MV-4-11 (cell line): Measurements from ENCODE around the gene ASPA.

ENCODE experiments used
- DNase-seq: peaks from one replicate; lab custom pipeline; 2025; lab: John Stamatoyannopoulos, UW

Gene ASPA

GRCh38 chr17:3534881-3535252 lies 59.1 kb downstream of the ASPA start:
- DNase-seq = peak; percentile 29

- DNase-seq = peak; percentile 70
Measured at GRCh38 chr17:3535253-3535995, 59.6 kb downstream of the ASPA start.

DNA sequence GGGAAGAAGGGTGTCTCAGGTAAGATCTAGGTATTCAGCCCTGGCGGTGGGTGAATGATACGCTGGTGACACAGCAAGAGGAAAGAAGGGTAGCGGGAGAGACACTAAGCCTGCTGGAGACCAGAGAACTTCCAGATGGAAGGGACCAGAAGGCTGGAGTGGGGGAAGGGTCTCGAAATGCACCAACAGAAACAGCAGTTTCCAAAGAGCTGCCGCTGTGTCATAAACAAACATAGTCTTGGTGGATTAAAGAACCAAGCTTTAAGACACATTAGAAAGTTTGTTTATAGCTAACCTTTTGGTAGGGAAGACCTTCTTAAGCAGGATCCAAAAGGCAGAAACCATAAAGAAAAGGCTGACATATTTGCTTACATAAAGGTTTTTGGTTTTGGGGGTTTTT lies 60.9 kb downstream of the ASPA start:
- DNase-seq = no peak

- peak; percentile 17 for DNase-seq
Measured at GRCh38 chr17:3539881-3540540, 64.2 kb downstream of the ASPA start.

DNA sequence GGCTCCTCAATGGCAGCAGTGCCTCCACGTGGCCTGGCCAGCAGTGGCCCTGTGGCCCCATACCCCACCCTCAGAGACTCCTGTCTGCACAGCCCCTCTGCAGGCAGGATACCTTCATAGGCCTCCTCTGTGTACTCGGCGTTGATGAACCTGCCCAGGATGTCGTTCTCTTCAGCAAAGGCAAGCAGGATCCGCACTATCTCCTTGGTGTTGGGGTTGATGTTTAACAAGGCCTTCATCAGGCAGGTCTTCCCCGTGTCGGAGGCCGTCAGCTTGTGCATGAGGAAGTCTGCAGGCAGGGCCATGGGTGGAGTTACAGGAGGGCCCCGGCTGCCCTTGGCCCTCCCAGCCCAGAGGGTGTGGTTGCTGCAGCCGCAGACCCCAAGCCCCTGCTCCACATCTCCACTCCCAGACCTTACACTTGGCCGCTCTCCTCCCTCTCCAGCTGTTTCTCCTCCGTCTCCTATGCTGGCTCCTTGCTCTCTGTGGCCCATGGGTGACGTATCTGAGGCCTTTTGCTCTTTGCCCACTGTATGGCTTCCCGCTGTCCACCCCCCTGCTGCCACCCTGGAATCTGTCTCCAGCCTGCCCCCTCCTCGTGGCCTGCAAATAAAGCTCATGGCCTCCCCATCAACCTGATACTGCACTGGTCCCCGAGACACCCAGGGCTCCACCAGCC lies 66.8 kb downstream of the ASPA start:
- DNase-seq = no peak

DNA sequence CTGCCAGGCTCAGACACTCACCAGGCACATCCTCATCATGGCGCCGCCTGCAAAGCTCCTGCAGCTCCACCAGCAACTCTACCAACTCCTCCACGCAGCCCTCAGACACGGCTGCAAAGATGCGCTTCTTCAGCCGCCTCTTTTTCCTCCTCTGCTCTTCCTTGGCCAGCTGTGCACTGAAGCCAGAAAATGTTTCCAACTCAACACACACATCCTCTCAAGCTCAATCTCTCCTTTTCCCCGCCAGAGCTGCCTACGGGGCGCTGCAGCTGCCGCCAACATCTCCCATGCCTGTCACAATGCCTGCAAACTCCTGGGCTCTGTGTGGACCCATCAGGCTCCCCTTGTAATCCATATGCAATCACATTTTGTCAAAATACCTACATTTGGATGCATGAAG lies 67.7 kb downstream of the ASPA start:
- DNase-seq = no peak

DNA sequence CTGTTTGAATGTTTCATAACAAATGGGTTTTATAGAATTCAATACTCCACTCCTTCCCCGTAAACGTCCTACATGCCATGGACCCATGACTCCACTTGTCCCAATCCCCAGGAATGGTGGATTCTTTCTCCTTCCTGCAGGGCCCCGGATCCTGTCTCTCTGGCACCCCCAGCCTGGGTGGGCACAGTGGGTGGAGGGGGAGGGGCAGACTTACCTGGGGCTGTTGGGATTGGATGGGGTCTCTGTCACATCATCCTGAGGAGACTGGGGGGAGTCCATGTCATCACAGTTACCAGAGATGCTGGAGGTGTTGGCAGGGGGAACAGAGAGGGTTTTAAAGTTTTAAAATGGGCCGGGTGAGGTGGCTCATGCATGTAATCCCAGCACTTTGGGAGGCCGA lies 68.6 kb downstream of the ASPA start:
- no peak for DNase-seq

DNA sequence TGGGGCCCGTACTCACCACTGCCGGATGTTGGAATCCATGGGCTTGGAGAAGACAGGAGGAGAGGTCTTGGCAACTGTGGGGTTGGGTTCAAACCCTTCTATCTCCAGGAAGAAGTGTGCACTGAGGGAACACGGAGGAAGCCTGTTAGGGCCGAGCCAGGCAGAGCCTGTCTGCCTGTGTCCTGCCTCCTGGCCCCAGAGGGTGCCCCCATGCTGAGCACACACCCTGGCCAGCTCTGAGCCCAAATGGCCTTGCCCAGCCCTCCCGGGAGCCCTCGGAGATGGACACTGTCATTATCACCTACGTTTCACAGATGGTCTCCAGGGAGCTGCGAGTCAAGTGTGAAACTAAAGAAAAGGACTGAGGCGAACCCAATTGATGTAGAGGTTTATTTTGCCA lies 69.4 kb downstream of the ASPA start:
- DNase-seq = no peak

GRCh38 chr17:3546521-3546920 lies 70.7 kb downstream of the ASPA start:
- no peak for DNase-seq

DNA sequence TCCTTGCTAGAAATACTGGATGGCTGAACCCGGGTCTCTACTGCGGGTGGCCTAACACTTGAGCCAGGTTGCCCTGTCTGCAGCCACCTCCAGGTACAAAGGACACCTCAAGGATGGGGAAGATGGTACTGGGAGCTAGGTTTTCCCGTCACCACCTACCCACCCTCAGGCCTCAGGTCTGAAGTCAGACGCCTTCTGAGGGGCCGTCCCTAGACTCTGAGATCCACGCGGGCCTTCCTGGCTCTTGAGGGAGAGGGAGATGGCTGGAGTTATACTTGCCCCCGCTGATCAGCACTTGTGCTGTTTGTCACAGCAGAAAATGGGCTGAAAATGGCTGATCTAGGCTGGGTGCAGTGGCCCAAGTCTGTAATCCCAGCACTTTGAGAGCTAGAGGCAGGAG lies 71.2 kb downstream of the ASPA start:
- no peak for DNase-seq

DNA sequence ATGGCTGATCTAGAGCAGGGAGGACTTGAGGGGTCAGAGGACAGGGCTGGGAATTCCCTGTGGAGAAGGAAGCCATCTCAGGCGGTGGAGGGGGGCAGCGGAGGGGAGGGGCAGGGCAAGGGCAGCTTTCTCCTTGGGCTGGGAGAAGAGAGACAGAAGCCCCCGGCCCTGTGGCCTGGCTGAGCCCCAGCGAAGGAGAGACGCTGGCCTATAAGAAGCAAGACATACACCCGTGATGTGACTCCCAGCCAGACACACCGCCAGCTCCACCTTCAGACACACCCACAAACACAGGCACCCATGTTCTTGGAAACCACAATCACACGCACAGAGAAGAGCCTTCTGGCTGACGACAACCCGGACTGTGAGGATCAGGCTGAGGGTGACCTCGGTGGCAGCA lies 71.8 kb downstream of the ASPA start:
- no peak for DNase-seq

DNA sequence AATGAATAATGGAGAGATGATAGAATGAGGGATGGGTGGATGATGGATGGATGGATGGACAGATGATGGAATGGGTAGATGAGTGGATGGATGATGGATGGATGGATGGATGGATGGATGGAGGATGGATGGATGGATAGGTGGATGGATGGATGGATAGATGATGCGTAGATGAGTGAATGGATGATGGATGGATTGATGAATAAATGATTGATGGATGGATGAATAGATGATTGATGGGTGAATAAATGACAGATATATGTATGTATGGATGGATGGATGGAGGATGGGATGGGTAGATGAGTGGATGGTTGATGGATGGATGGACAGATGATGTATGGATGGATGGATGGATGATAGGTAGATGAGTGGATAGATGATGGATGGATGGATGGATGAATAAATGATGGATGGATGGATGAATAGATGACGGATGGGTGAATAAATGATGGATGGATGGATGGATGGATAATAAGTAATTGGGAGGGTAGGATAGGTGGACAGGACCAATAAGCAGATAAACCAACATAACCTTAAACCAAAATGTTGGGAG lies 73.9 kb downstream of the ASPA start:
- DNase-seq = no peak

DNA sequence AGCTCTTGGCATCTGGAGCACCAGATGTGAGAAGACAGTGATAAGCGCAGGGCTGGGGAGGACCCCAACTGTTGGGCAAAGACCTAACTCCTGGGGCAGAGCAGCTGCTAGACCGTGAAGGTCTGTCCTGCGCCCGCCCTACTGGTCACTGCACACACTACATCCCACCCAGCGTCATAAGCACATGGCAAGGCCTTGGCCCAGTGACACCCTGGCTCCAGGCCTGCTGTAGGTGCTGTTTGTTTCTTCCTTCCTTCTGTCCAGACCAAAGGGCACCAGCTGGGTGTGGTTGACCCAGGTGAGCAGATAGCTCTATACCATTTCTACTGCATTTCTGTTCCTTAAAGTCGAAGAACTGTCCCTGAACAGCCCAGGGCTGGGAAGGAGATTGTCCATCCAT lies 75.4 kb downstream of the ASPA start:
- DNase-seq = no peak

GRCh38 chr17:3552916-3553315 lies 77.1 kb downstream of the ASPA start:
- no peak for DNase-seq
